AG04450 (cell line): ENCODE data around the gene PYGB. TPM values are rescaled to one million over a fixed set of nuclear protein-coding genes. Genes with fewer than 3 reads are reported as not detected.

Experiments used
- CTCF ChIA-PET: fragments of 300-600, 350-600 bp; formaldehyde crosslinking; extraction: SDS; loops from one replicate; lab custom pipeline; 2022; ENCODE audit warnings: antibody characterized with exemption, inconsistent platforms; lab: Charles Lee
- POLR2A ChIA-PET: fragments of 350-600 bp; formaldehyde crosslinking; extraction: SDS; loops from one replicate; lab custom pipeline; 2021; ENCODE audit warnings: antibody characterized with exemption, inconsistent platforms; lab: Yijun Ruan, JAX
- DNase-seq: peaks from one replicate; pipeline ENCODE4 v3.0.0-alpha.2; 2011; ENCODE audit warnings: low read depth, low spot score
- H3K27ac ChIP-seq: one replicate; pipeline ENCODE4 v1.5.1; 2012; ENCODE audit warnings: low read depth, low read length, control low read depth
- H3K27me3 ChIP-seq: one replicate; pipeline ENCODE4 v1.6.0; 2012; ENCODE audit warnings: low read length; ENCODE audit not compliant: control insufficient read depth, insufficient read depth
- H3K4me3 ChIP-seq: 2 replicates; pipeline ENCODE4 v1.5.1; 2011; ENCODE audit warnings: mild to moderate bottlenecking, low read depth, low read length, control low read depth
- H3K9me3 ChIP-seq: 2 replicates; pipeline ENCODE4 v1.5.1; 2012; ENCODE audit warnings: low read length; ENCODE audit not compliant: control insufficient read depth, insufficient read depth
- polyA plus RNA-seq: library from polyadenylated mRNA; depleted of rRNA; stranded (reverse); fragments of >200 nt; gene quantifications from 2 replicates; pipeline ENCODE4 v1.2.3, GENCODE V29; 2011
- TF ChIP-seq, protein P1 (sequence below): IDR thresholded peaks from 2 replicates; pipeline ENCODE4 v1.5.1; 2011; ENCODE audit warnings: low read depth, low read length, control low read depth, inconsistent platforms

PYGB gene
- polyA plus RNA-seq, 1 experiment = 43.2 TPM

- Histone ChIP-seq H3K9me3 (no peaks in the 10 kb centered on the region), H3K27me3 (no peaks in the 10 kb centered on the region), H3K4me3 (no peak overlapping the region), H3K27ac (no peak overlapping the region)
- CTCF ChIA-PET = no interaction called here
- POLR2A ChIA-PET = no interaction called here
- TF ChIP-seq, protein P1, sequence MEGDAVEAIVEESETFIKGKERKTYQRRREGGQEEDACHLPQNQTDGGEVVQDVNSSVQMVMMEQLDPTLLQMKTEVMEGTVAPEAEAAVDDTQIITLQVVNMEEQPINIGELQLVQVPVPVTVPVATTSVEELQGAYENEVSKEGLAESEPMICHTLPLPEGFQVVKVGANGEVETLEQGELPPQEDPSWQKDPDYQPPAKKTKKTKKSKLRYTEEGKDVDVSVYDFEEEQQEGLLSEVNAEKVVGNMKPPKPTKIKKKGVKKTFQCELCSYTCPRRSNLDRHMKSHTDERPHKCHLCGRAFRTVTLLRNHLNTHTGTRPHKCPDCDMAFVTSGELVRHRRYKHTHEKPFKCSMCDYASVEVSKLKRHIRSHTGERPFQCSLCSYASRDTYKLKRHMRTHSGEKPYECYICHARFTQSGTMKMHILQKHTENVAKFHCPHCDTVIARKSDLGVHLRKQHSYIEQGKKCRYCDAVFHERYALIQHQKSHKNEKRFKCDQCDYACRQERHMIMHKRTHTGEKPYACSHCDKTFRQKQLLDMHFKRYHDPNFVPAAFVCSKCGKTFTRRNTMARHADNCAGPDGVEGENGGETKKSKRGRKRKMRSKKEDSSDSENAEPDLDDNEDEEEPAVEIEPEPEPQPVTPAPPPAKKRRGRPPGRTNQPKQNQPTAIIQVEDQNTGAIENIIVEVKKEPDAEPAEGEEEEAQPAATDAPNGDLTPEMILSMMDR = no peak
- DNase-seq = no peak
Observed at GRCh38 chr20:25323496-25324246, 75.8 kb downstream of the PYGB start.

GRCh38 chr20:25324412-25324811 lies 76.5 kb downstream of the PYGB start:
- Histone ChIP-seq H3K4me3 (no peak overlapping the region), H3K27ac (no peak overlapping the region), H3K27me3 (no peaks in the 10 kb centered on the region), H3K9me3 (no peaks in the 10 kb centered on the region; the same call in 1 of the 2 replicates)
- TF ChIP-seq, protein P1 = no peak
- POLR2A ChIA-PET = no interaction called here
- CTCF ChIA-PET = no interaction called here
- DNase-seq = no peak

DNA sequence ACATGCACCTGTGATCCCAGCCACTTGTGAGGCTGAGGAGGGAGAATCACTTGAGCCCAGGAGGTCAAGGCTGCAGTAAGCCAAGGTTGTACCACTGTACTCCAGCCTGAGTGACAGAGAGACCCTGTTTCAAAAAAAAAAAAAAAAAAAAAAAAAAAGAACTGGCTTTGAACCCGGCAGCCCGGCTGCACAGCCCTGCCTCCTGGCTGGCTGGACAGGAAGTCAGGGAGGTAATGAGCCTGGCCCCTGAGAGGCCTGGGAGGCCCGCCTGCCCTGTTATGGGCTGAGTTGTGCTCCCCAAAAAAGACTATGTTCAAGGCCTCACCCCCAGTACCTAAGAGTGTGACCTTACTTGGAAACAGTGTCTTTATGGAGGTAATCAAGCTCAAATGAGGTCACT lies 77.2 kb downstream of the PYGB start:
- no peaks in the 10 kb centered on the region for H3K27me3 ChIP-seq
- TF ChIP-seq, protein P1 = no peak
- H3K9me3 ChIP-seq = peaks cover 2% of the 10 kb centered on the region; the same call in 1 of the 2 replicates
- H3K27ac ChIP-seq = no peak overlapping the region
- ChIA-PET POLR2A (no interaction called here), CTCF (no interaction called here)
- H3K4me3 ChIP-seq = no peak overlapping the region
- DNase-seq = no peak

- TF ChIP-seq, protein P1 = no peak
- Histone ChIP-seq H3K27ac (no peak overlapping the region), H3K4me3 (no peak overlapping the region), H3K27me3 (no peaks in the 10 kb centered on the region), H3K9me3 (peaks cover 3% of the 10 kb centered on the region; the same call in 1 of the 2 replicates)
- ChIA-PET CTCF (no interaction called here), POLR2A (no interaction called here)
- DNase-seq = no peak
Observed at GRCh38 chr20:25325997-25326396, 78.1 kb downstream of the PYGB start.

DNA sequence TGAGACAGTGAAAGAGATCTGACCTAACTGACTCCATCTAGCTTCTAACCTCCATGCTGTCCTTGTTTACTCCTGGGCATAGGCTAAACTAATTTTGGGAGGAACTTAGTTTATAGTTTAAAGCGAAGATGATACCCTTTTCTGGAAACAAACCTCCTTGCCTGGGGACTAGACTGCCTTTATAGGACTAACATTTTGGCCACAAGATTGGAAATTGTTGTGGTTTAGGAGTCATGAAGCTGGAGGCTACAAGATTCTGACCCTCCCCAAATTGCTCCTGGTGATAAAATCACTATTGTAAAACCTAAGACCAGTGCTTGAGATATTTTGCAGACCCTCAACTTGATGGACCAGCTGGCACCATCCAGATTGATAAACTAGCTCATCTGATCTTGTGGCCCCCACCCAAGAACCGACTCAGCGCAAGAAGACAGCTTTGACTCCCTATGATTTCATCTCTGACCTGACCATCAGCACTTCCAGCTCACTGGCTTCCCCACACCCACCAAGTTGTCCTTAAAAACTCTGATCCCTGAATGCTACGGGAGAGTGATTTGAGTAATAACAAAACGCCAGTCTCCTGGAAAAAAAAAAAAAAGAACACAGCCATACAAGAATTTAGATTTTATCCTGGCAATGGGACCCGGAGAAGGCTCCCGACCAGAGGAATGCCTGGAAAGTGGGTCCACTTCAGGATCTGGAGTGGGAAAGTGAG lies 79.8 kb downstream of the PYGB start:
- Histone ChIP-seq H3K27ac (no peak overlapping the region), H3K9me3 (peaks cover 3% of the 10 kb centered on the region; the same call in 1 of the 2 replicates), H3K4me3 (no peak overlapping the region), H3K27me3 (no peaks in the 10 kb centered on the region)
- TF ChIP-seq, protein P1 = no peak
- POLR2A ChIA-PET = interaction anchor here (0.7 kb wide), 1 partner anchor 34 kb away, joined by 3 read pairs; no protein-coding TSS in a partner anchor
- CTCF ChIA-PET = interaction anchor here (0.6 to 1.3 kb wide), 2 partner anchors 8 to 65 kb away, joined by 3 to 5 read pairs; no protein-coding TSS in a partner anchor
- no peak for DNase-seq
